LNCaP clone FGC (cell line): ENCODE measurements around the gene RGL1.
A peak's percentile ranks its signal among the peaks of the same experiment; 100 is the strongest.

Experiments used
- DNase-seq: peaks from one replicate; pipeline ENCODE4 v3.0.0-alpha.2; 2011; ENCODE audit warnings: low read depth
- H3K4me3 ChIP-seq: 2 replicates; pipeline ENCODE4 v1.5.1; 2011; ENCODE audit warnings: mild to moderate bottlenecking, low read depth, low read length, control low read depth
- CTCF ChIP-seq: IDR thresholded peaks from 2 replicates; pipeline ENCODE4 v1.5.1; 2012; ENCODE audit warnings: mild to moderate bottlenecking; ENCODE audit not compliant: control insufficient read depth, insufficient read depth; ENCODE audit errors: extremely low read depth

Gene RGL1

GRCh38 chr1:183819059-183819458, 14.1 kb downstream of the RGL1 start:
- no peak overlapping the region for H3K4me3 ChIP-seq
- TF ChIP-seq CTCF, result no peak
- no peak for DNase-seq

GRCh38 chr1:183821309-183821888, 16.5 kb downstream of the RGL1 start:
- no peak overlapping the region for H3K4me3 ChIP-seq
- no peak for TF ChIP-seq CTCF
- no peak for DNase-seq

GRCh38 chr1:183821889-183822611, 17.1 kb downstream of the RGL1 start:
- TF ChIP-seq CTCF, result no peak
- H3K4me3 ChIP-seq, result no peak overlapping the region
- DNase-seq, result no peak

GRCh38 chr1:183824291-183824690, 19.4 kb downstream of the RGL1 start:
- H3K4me3 ChIP-seq, result no peak overlapping the region
- TF ChIP-seq CTCF, result no peak
- DNase-seq, result no peak

GRCh38 chr1:183827801-183828200, 22.9 kb downstream of the RGL1 start:
- DNase-seq, result no peak
- H3K4me3 ChIP-seq, result no peak overlapping the region
- TF ChIP-seq CTCF, result no peak

- no peak for DNase-seq
- no peak for TF ChIP-seq CTCF
- no peak overlapping the region for H3K4me3 ChIP-seq
Measured at GRCh38 chr1:183830389-183830788, 25.5 kb downstream of the RGL1 start.

GRCh38 chr1:183831311-183831710, 26.4 kb downstream of the RGL1 start:
- no peak for TF ChIP-seq CTCF
- peak; percentile 59 for DNase-seq
- H3K4me3 ChIP-seq, result no peak overlapping the region
